CD4-positive, alpha-beta T cell (primary cell): ENCODE measurements around the gene CLEC2B. TPM values are rescaled to one million over a fixed set of nuclear protein-coding genes. Genes with fewer than 3 reads are reported as not detected.

Experiments
- ATAC-seq: fragments of 200-7000 bp; cut with Tn5 transposase; one replicate; pipeline ENCODE4 v1.10.0; 2022; ENCODE audit warnings: mild to moderate bottlenecking; ENCODE audit not compliant: poor library complexity
- CTCF ChIA-PET: fragments of 350-600 bp; sonication (Branson Sonifier 250); formaldehyde crosslinking; loops from one replicate; lab custom pipeline; 2021; ENCODE audit warnings: antibody characterized with exemption, inconsistent platforms; lab: Charles Lee
- POLR2A ChIA-PET: fragments of 350-600 bp; sonication (Branson Sonifier 250); formaldehyde crosslinking; loops from one replicate; lab custom pipeline; 2021; ENCODE audit warnings: antibody characterized with exemption, inconsistent platforms; lab: Charles Lee
- DNase-seq, 14 experiments: peaks; one replicate each; pipeline ENCODE4 v3.0.0-alpha.2; 2013 to 2020; ENCODE audit warnings: mixed read lengths in 2 of 14
- H3K27ac ChIP-seq, 2 donors: one replicate each; pipeline versions ENCODE4 v1.5.1 to v1.7.0; 2013; ENCODE audit warnings: low read length in 2 of 2, low read depth in 1 of 2, mild to moderate bottlenecking in 1 of 2
- H3K27me3 ChIP-seq, 2 experiments: 1 replicate in 1 of 2; 2 replicates in 1 of 2; pipeline versions ENCODE4 v1.6.1 to v1.7.0; 2013; ENCODE audit warnings: low read length in 2 of 2, control low read depth in 1 of 2, mild to moderate bottlenecking in 1 of 2, moderate library complexity in 1 of 2; ENCODE audit not compliant: insufficient read depth in 2 of 2, control insufficient read depth in 1 of 2
- H3K36me3 ChIP-seq: one replicate; pipeline ENCODE4 v1.6.1; 2013; ENCODE audit warnings: low read length, control low read depth; ENCODE audit not compliant: insufficient read depth
- H3K4me1 ChIP-seq: one replicate; pipeline ENCODE4 v1.6.1; 2013; ENCODE audit warnings: low read length, control low read depth; ENCODE audit not compliant: insufficient read depth
- H3K4me3 ChIP-seq: one replicate; pipeline ENCODE4 v1.5.1; 2013; ENCODE audit warnings: mild to moderate bottlenecking, low read length, moderate library complexity
- H3K9me3 ChIP-seq, 2 experiments: 1 replicate in 1 of 2; 2 replicates in 1 of 2; pipeline versions ENCODE4 v1.6.1 to v1.7.0; 2013; ENCODE audit warnings: low read length in 2 of 2, mild to moderate bottlenecking in 2 of 2, control low read depth in 1 of 2, moderate library complexity in 1 of 2; ENCODE audit not compliant: control insufficient read depth in 1 of 2, insufficient read depth in 1 of 2
- H3K27ac Mint-ChIP-seq: one replicate; pipeline ENCODE4 v1.8.0; 2020; ENCODE audit warnings: mixed read lengths
- H3K27me3 Mint-ChIP-seq: one replicate; pipeline ENCODE4 v1.8.0; 2021; ENCODE audit warnings: mixed read lengths
- H3K36me3 Mint-ChIP-seq: one replicate; pipeline ENCODE4 v1.8.0; 2021; ENCODE audit warnings: low read depth, mixed read lengths
- H3K4me1 Mint-ChIP-seq: one replicate; pipeline ENCODE4 v1.8.0; 2021; ENCODE audit warnings: low read depth, mixed read lengths
- H3K4me3 Mint-ChIP-seq: one replicate; pipeline ENCODE4 v1.8.0; 2020; ENCODE audit warnings: mild to moderate bottlenecking, mixed read lengths
- H3K9me3 Mint-ChIP-seq: one replicate; pipeline ENCODE4 v1.8.0; 2020; ENCODE audit warnings: mixed read lengths
- intact Hi-C, 2 experiments: fragments of 100-400 bp; cut with DNase I in 1 of 2; cut with micrococcal nuclease in 1 of 2; formaldehyde crosslinking; loops; one replicate each; pipeline versions ENCODE4 v1.15.1 to v1.9.0; 2023 to 2025; cut with DNase I, micrococcal nuclease
- total RNA-seq, 174 experiments: library from RNA in 2 of 174; stranded (reverse) in 2 of 174; gene quantifications; one replicate each; pipeline ENCODE4 v1.2.3 and lab custom pipeline; 2021 to 2026
- TF ChIP-seq, protein P1 (sequence below): fragments of 200-600 bp; IDR thresholded peaks from one replicate; pipeline ENCODE4 v1.8.0; 2022; ENCODE audit warnings: antibody characterized with exemption, mild to moderate bottlenecking

CLEC2B gene
- total RNA-seq, 2 experiments from 2014 or later = 152 to 155 TPM

DNA sequence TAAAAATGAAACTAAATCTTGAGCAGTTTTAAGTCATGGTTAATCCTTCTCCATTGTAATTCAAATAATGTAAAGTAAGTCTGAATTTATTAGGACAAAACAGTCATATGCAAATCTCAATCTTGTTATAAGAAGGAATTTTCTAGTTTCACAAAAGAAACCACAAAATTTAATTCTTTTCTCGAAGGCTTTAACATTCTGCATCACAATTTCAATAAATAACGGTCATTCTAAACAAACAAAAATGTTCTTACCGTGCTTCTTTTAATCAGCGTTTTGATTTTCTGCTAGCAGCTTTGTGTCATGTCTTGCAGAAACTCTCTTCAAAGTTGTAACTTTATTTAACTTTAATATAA, 225 bp downstream of the CLEC2B start:
- ChIA-PET POLR2A (interaction anchor here (0.6 to 9.6 kb wide), 37 partner anchors 8 to 1678 kb away, joined by 3 to 145 read pairs (median 4); partner anchors contain the start of genes CD69, GABARAPL1, MAGOHB and SMIM10L1), CTCF (interaction anchor here (0.9 to 1.7 kb wide), 4 partner anchors 55 to 126 kb away, joined by 3 to 9 read pairs (median 4); no protein-coding TSS in a partner anchor)
- H3K27me3 ChIP-seq = no peaks in the 10 kb centered on the region
- H3K9me3 ChIP-seq = peaks cover 0 to 5% of the 10 kb centered on the region in 2 experiments
- no peaks in the 10 kb centered on the region for H3K9me3 Mint-ChIP-seq
- intact Hi-C loops = loop anchor here (2.0 to 10.0 kb wide), 8 partner anchors 38 to 346 kb away; partner anchors contain the start of gene GABARAPL1 (in 1 of the 2)
- peak overlapping the region; percentile 90 to 91 for H3K27ac ChIP-seq
- peak overlapping the region; percentile 92 for H3K4me3 Mint-ChIP-seq
- ATAC-seq (no peak), DNase-seq (no peak)
- H3K27ac Mint-ChIP-seq = peak overlapping the region; percentile 98
- H3K36me3 ChIP-seq = no peaks in the 10 kb centered on the region
- peaks cover 40% of the 10 kb centered on the region for H3K4me1 Mint-ChIP-seq
- H3K27me3 Mint-ChIP-seq = no peaks in the 10 kb centered on the region
- TF ChIP-seq, protein P1, sequence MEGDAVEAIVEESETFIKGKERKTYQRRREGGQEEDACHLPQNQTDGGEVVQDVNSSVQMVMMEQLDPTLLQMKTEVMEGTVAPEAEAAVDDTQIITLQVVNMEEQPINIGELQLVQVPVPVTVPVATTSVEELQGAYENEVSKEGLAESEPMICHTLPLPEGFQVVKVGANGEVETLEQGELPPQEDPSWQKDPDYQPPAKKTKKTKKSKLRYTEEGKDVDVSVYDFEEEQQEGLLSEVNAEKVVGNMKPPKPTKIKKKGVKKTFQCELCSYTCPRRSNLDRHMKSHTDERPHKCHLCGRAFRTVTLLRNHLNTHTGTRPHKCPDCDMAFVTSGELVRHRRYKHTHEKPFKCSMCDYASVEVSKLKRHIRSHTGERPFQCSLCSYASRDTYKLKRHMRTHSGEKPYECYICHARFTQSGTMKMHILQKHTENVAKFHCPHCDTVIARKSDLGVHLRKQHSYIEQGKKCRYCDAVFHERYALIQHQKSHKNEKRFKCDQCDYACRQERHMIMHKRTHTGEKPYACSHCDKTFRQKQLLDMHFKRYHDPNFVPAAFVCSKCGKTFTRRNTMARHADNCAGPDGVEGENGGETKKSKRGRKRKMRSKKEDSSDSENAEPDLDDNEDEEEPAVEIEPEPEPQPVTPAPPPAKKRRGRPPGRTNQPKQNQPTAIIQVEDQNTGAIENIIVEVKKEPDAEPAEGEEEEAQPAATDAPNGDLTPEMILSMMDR = no peak
- H3K4me3 ChIP-seq = peak overlapping the region; percentile 76
- peaks cover 52% of the 10 kb centered on the region for H3K36me3 Mint-ChIP-seq
- peaks cover 7% of the 10 kb centered on the region for H3K4me1 ChIP-seq

DNA sequence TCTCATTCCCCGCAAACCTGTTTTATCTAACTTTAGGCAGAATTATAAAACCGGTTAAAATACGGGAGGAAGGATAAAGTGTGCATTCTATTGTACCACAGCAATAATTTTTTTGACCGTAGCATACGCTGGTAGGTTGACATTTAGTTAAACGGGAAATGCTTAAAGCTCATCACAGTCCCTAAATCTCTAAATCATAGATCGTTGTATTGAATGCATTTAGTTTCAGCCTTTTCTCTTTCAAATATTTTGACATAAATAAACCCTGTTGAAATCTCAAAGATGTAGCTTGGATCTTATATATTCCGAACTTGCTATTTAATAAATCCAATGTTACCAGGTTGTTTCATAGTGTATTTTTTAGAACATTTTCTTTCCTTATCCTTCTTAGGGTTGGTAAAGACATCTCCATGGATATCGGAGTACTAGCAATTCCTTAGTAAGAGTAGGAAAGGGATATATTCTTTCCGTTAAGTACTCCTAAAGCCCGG, 798 bp downstream of the CLEC2B start:
- peaks cover 58% of the 10 kb centered on the region for H3K36me3 Mint-ChIP-seq
- Histone ChIP-seq H3K4me1 (peaks cover 7% of the 10 kb centered on the region), H3K9me3 (peaks cover 0 to 11% of the 10 kb centered on the region in 2 experiments), H3K27me3 (no peaks in the 10 kb centered on the region), H3K27ac (peak overlapping the region; percentile 90 to 91), H3K4me3 (peak overlapping the region; percentile 76), H3K36me3 (no peaks in the 10 kb centered on the region)
- intact Hi-C loops = loop anchor here (2.0 to 10.0 kb wide), 8 partner anchors 38 to 346 kb away; partner anchors contain the start of gene GABARAPL1 (in 1 of the 2)
- POLR2A ChIA-PET = interaction anchor here (0.7 to 9.6 kb wide), 28 partner anchors 10 to 1625 kb away, joined by 3 to 145 read pairs (median 4); partner anchors contain the start of genes CD69, GABARAPL1 and MAGOHB
- peak overlapping the region; percentile 92 for H3K4me3 Mint-ChIP-seq
- no peak for ATAC-seq
- peaks cover 4% of the 10 kb centered on the region for H3K9me3 Mint-ChIP-seq
- TF ChIP-seq, protein P1 = no peak
- peaks cover 46% of the 10 kb centered on the region for H3K4me1 Mint-ChIP-seq
- H3K27me3 Mint-ChIP-seq = no peaks in the 10 kb centered on the region
- peak overlapping the region; percentile 98 for H3K27ac Mint-ChIP-seq
- CTCF ChIA-PET = interaction anchor here (0.9 to 1.7 kb wide), 5 partner anchors 54 to 125 kb away, joined by 3 to 9 read pairs (median 5); no protein-coding TSS in a partner anchor
- DNase-seq = peak in 3 of 14 experiments; percentile 31 to 57 (median 43)

DNA sequence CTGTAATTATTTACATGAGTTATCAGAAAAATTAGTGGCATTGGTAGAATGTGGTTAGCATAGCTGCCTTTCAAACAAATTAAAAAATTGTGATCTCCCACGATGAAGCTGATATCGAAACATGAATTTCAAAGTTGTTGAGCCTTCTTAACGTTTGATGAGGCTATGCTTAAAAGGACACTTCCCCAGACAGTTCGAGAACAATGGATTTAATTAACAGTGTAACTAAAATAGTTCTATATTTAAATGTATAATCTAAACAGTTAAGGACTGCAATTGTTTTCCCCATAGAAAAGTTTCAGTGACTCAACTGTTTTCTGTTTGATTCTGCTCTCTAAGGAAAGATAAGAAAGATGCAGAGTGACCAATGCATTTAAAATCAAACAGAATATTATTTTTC, 1.6 kb downstream of the CLEC2B start:
- DNase-seq (peak in 1 of 14 experiments; percentile 39), ATAC-seq (no peak)
- Histone ChIP-seq H3K27me3 (no peaks in the 10 kb centered on the region), H3K36me3 (peaks cover 5% of the 10 kb centered on the region), H3K27ac (peak overlapping the region; percentile 50 to 52), H3K4me1 (peaks cover 13% of the 10 kb centered on the region), H3K9me3 (peaks cover 0 to 11% of the 10 kb centered on the region in 2 experiments), H3K4me3 (peak overlapping the region; percentile 76)
- TF ChIP-seq, protein P1 = no peak
- Mint-ChIP-seq H3K4me1 (peaks cover 49% of the 10 kb centered on the region), H3K36me3 (peaks cover 66% of the 10 kb centered on the region), H3K4me3 (peak overlapping the region; percentile 88), H3K27ac (peak overlapping the region; percentile 98), H3K9me3 (peaks cover 8% of the 10 kb centered on the region), H3K27me3 (no peaks in the 10 kb centered on the region)
- intact Hi-C loops = loop anchor here (5.0 to 10.0 kb wide), 6 partner anchors 53 to 347 kb away; partner anchors contain the start of gene GABARAPL1 (in 1 of the 2)
- ChIA-PET POLR2A (interaction anchor here (1.3 to 9.6 kb wide), 10 partner anchors 12 to 218 kb away, joined by 3 to 145 read pairs (median 13); partner anchors contain the start of gene CD69), CTCF (interaction anchor here (0.7 to 1.5 kb wide), 3 partner anchors 53 to 286 kb away, joined by 3 to 5 read pairs (median 4); no protein-coding TSS in a partner anchor)
